ENCODE measurements around the gene TLE3.

DNA sequence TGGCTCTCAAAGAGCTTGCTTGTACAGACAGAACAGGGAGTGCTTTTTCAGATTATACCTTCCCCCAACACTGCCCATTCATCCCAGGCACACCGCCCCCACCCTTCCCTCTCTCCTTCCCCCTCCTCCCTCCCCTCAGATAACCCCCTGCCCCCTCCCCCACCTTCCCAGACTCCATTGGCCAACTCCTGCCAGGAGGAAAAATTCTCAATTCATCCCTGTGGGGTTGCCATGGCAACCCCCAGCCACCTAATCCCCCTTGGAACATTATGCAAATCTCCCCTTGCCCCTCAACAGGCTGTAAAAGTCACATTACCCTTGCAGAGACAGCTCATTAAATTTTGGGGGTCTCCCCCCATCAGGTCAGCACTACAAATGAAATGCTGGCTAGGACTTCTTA is 14.3 kb downstream of the TLE3 start:
- TF ChIP-seq POLR2AphosphoS5 (IDR thresholded peaks at IDR 0.05) = no peak
- no peak for TF ChIP-seq CTCF (IDR thresholded peaks at IDR 0.05)
- no peak for TF ChIP-seq POLR2A (IDR thresholded peaks at IDR 0.05)
